CD14-positive monocyte (primary cell): ENCODE data around the gene DCC. TPM values are rescaled to one million over a fixed set of nuclear protein-coding genes. Genes with fewer than 3 reads are reported as not detected.

ENCODE experiments used
- DNase-seq, 3 donors: peaks; one replicate each; pipeline ENCODE4 v3.0.0-alpha.2; 2011 to 2022
- H2AFZ ChIP-seq: 2 replicates; pipeline ENCODE4 v1.6.0; 2012; ENCODE audit warnings: mild to moderate bottlenecking, low read depth, low read length, inconsistent platforms; ENCODE audit not compliant: insufficient read depth, poor library complexity, severe bottlenecking
- H3K27ac ChIP-seq, 2 donors: 1 replicate in 1 of 2; 2 replicates in 1 of 2; pipeline ENCODE4 v1.5.1; 2012 to 2013; ENCODE audit warnings: low read length in 2 of 2, control low read depth in 1 of 2, inconsistent platforms in 1 of 2, low read depth in 1 of 2, mild to moderate bottlenecking in 1 of 2
- H3K27me3 ChIP-seq, 2 donors: one replicate each; pipeline versions ENCODE4 v1.6.0 to v1.6.1; 2011 to 2013; ENCODE audit warnings: low read length in 2 of 2; ENCODE audit not compliant: control insufficient read depth in 2 of 2, insufficient read depth in 2 of 2
- H3K36me3 ChIP-seq, 2 donors: replicated peaks in 1 of 2; 1 replicate in 1 of 2; 2 replicates in 1 of 2; pipeline versions ENCODE4 v1.5.1 to v1.6.1; 2012 to 2013; ENCODE audit warnings: low read length in 2 of 2, control low read depth in 1 of 2, inconsistent platforms in 1 of 2, mild to moderate bottlenecking in 1 of 2; ENCODE audit not compliant: insufficient read depth in 2 of 2, control insufficient read depth in 1 of 2
- H3K4me1 ChIP-seq, 2 donors: 1 replicate in 1 of 2; 2 replicates in 1 of 2; pipeline versions ENCODE4 v1.5.1 to v1.6.1; 2012 to 2013; ENCODE audit warnings: low read length in 2 of 2, control low read depth in 1 of 2, inconsistent platforms in 1 of 2, mild to moderate bottlenecking in 1 of 2, moderate library complexity in 1 of 2; ENCODE audit not compliant: insufficient read depth in 2 of 2, control insufficient read depth in 1 of 2
- H3K4me2 ChIP-seq: replicated peaks from 2 replicates; pipeline ENCODE3; 2012; ENCODE audit warnings: low read length, moderate library complexity, mild to moderate bottlenecking; ENCODE audit not compliant: poor library complexity, severe bottlenecking; ENCODE audit errors: extremely low read depth
- H3K4me3 ChIP-seq, 3 experiments: fragments of 200-600 bp in 1 of 3; sonication (generic) in 1 of 3; replicated peaks in 1 of 3; 1 replicate in 2 of 3; 2 replicates in 1 of 3; pipeline ENCODE4 v1.5.1; 2011 to 2013; ENCODE audit warnings: low read length in 3 of 3, mild to moderate bottlenecking in 3 of 3, control low read depth in 2 of 3, low read depth in 2 of 3, inconsistent platforms in 1 of 3, moderate library complexity in 1 of 3
- H3K79me2 ChIP-seq: 2 replicates; pipeline ENCODE4 v1.6.0; 2012; ENCODE audit warnings: mild to moderate bottlenecking, control low read depth, inconsistent platforms, low read length, moderate library complexity; ENCODE audit not compliant: insufficient read depth
- H3K9ac ChIP-seq: 2 replicates; pipeline ENCODE4 v1.6.0; 2017; ENCODE audit warnings: low read length, mild to moderate bottlenecking; ENCODE audit not compliant: insufficient read depth, poor library complexity, severe bottlenecking
- H3K9me3 ChIP-seq, 2 donors: replicated peaks in 1 of 2; 1 replicate in 1 of 2; 2 replicates in 1 of 2; pipeline versions ENCODE4 v1.5.1 to v1.6.1; 2012 to 2013; ENCODE audit warnings: low read length in 2 of 2, control low read depth in 1 of 2; ENCODE audit not compliant: control insufficient read depth in 1 of 2, insufficient read depth in 1 of 2
- H4K20me1 ChIP-seq: 2 replicates; pipeline ENCODE4 v1.6.0; 2012; ENCODE audit warnings: mild to moderate bottlenecking, low read length, control low read depth, moderate library complexity; ENCODE audit not compliant: insufficient read depth
- H3K27ac Mint-ChIP-seq, 7 donors: one replicate each; pipeline ENCODE4 v1.8.0; 2020; ENCODE audit warnings: mild to moderate bottlenecking in 7 of 7, mixed read lengths in 7 of 7, moderate library complexity in 6 of 7, inconsistent platforms in 2 of 7
- H3K27me3 Mint-ChIP-seq, 3 donors: one replicate each; pipeline ENCODE4 v1.8.0; 2021 to 2022; ENCODE audit warnings: low read depth in 3 of 3, mild to moderate bottlenecking in 3 of 3, mixed read lengths in 3 of 3, moderate library complexity in 3 of 3, inconsistent platforms in 1 of 3
- H3K36me3 Mint-ChIP-seq, 2 donors: one replicate each; pipeline ENCODE4 v1.8.0; 2020; ENCODE audit warnings: mixed read lengths in 2 of 2, inconsistent platforms in 1 of 2, mild to moderate bottlenecking in 1 of 2
- H3K4me1 Mint-ChIP-seq: one replicate; pipeline ENCODE4 v1.8.0; 2020; ENCODE audit warnings: mild to moderate bottlenecking, mixed read lengths
- H3K4me3 Mint-ChIP-seq, 2 donors: one replicate each; pipeline ENCODE4 v1.8.0; 2020; ENCODE audit warnings: mild to moderate bottlenecking in 2 of 2, mixed read lengths in 2 of 2, moderate library complexity in 1 of 2
- H3K9me3 Mint-ChIP-seq, 7 donors: one replicate each; pipeline ENCODE4 v1.8.0; 2020 to 2022; ENCODE audit warnings: mixed read lengths in 7 of 7, mild to moderate bottlenecking in 6 of 7, moderate library complexity in 6 of 7, inconsistent platforms in 2 of 7
- WGBS: methylation state at CpG from one replicate; pipeline ENCODE4 v1.1.5; 2013; ENCODE audit warnings: missing lambda C conversion rate; ENCODE audit not compliant: insufficient coverage; 5-methylcytosine and 5-hydroxymethylcytosine counted together
- intact Hi-C, 2 donors: fragments of 100-400 bp; cut with micrococcal nuclease; formaldehyde crosslinking; loops; one replicate each; pipeline versions ENCODE4 v1.15.0 to v1.15.1; 2023
- polyA plus RNA-seq, 3 donors: library from polyadenylated mRNA; depleted of rRNA in 1 of 3; unstranded in 2 of 3; stranded (reverse) in 1 of 3; fragments of 300-500 nt in 2 of 3; fragments of >200 nt in 1 of 3; fragmentation: Illumina TruSeq in 2 of 3; gene quantifications; 1 replicate in 2 of 3; 2 replicates in 1 of 3; pipeline ENCODE4 v1.2.3, GENCODE V29; 2012 to 2021
- TF ChIP-seq, protein P1 (sequence below): fragments of 200-600 bp; IDR thresholded peaks from one replicate; pipeline ENCODE4 v1.8.0; 2022; ENCODE audit warnings: antibody characterized with exemption, mild to moderate bottlenecking

The DCC gene
- polyA plus RNA-seq, 3 donors = not detected

DNA sequence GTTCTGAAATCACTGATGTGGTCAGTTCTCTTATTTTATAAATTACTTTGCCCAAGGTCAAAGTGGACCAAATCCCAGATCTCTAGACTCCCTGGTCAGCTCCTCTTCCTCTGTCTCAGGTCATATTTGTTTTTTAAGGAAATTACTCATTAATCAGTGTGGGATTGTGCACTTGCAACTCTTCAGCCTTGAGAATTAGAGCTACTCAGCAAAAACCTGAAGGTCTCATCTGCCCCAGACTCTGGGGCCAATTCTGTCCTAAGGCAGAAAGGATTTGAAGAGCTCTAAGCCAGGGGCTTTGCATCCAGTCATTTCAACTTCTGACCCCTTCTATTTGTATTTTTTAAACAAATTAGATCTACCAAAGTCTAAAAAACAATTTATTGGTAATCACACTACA is 17.7 kb upstream of the DCC start:
- H3K27me3 Mint-ChIP-seq = peaks cover 0 to 4% (median 0%) of the 10 kb centered on the region in 3 donors
- H3K4me1 Mint-ChIP-seq = no peaks in the 10 kb centered on the region
- H3K27ac Mint-ChIP-seq = no peak overlapping the region
- no peak overlapping the region for H2AFZ ChIP-seq
- H3K4me1 ChIP-seq = no peaks in the 10 kb centered on the region
- no peak overlapping the region for H3K4me3 ChIP-seq
- no peaks in the 10 kb centered on the region for H3K9me3 ChIP-seq
- intact Hi-C loops = no loop called here
- no peak for DNase-seq
- TF ChIP-seq, protein P1, sequence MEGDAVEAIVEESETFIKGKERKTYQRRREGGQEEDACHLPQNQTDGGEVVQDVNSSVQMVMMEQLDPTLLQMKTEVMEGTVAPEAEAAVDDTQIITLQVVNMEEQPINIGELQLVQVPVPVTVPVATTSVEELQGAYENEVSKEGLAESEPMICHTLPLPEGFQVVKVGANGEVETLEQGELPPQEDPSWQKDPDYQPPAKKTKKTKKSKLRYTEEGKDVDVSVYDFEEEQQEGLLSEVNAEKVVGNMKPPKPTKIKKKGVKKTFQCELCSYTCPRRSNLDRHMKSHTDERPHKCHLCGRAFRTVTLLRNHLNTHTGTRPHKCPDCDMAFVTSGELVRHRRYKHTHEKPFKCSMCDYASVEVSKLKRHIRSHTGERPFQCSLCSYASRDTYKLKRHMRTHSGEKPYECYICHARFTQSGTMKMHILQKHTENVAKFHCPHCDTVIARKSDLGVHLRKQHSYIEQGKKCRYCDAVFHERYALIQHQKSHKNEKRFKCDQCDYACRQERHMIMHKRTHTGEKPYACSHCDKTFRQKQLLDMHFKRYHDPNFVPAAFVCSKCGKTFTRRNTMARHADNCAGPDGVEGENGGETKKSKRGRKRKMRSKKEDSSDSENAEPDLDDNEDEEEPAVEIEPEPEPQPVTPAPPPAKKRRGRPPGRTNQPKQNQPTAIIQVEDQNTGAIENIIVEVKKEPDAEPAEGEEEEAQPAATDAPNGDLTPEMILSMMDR = no peak
- H3K36me3 ChIP-seq = no peaks in the 10 kb centered on the region
- no peak overlapping the region for H3K4me3 Mint-ChIP-seq
- H3K79me2 ChIP-seq = no peaks in the 10 kb centered on the region
- no peak overlapping the region for H3K9ac ChIP-seq
- no peaks in the 10 kb centered on the region for H3K27me3 ChIP-seq
- H3K36me3 Mint-ChIP-seq = no peaks in the 10 kb centered on the region
- H3K4me2 ChIP-seq = no peak overlapping the region
- no peaks in the 10 kb centered on the region for H4K20me1 ChIP-seq
- H3K27ac ChIP-seq = no peak overlapping the region
- H3K9me3 Mint-ChIP-seq = peaks cover 0 to 7% (median 0%) of the 10 kb centered on the region in 7 donors

DNA sequence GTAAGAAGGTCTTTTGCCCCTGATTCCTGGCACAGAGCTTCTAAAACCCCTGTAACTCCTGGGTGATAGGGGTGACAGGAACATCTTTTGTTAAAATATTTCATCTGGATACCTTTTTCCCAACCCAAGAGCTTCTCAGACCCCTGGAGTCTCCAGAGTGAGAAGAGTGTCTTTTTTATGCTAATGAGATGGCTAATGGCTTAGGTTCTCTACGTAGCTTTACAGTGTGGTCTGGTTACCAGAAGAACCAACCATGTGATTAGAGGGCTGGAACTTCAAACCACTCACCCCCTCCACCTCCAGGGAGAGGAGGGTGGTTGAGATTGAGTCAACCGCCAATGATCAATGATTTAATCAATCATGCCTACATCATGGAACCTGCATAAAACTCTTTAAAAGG is 16.2 kb upstream of the DCC start:
- WGBS = no CpG with 5 or more reads among the region's 2 CpGs
- no peaks in the 10 kb centered on the region for H3K36me3 ChIP-seq
- no peak overlapping the region for H3K27ac ChIP-seq
- no peaks in the 10 kb centered on the region for H3K79me2 ChIP-seq
- Mint-ChIP-seq H3K27me3 (peaks cover 0 to 4% (median 0%) of the 10 kb centered on the region in 3 donors), H3K27ac (no peak overlapping the region), H3K36me3 (no peaks in the 10 kb centered on the region), H3K4me3 (no peak overlapping the region), H3K9me3 (peaks cover 0 to 7% (median 0%) of the 10 kb centered on the region in 7 donors), H3K4me1 (no peaks in the 10 kb centered on the region)
- no peak for DNase-seq
- H3K27me3 ChIP-seq = no peaks in the 10 kb centered on the region
- H3K4me2 ChIP-seq = no peak overlapping the region
- H3K4me1 ChIP-seq = no peaks in the 10 kb centered on the region
- no peaks in the 10 kb centered on the region for H4K20me1 ChIP-seq
- TF ChIP-seq, protein P1 = no peak
- no peak overlapping the region for H2AFZ ChIP-seq
- no peaks in the 10 kb centered on the region for H3K9me3 ChIP-seq
- H3K4me3 ChIP-seq = no peak overlapping the region
- no peak overlapping the region for H3K9ac ChIP-seq
- intact Hi-C loops = no loop called here
